HepG2 (cell line): ENCODE results near the gene B3GNT5. TPM values are rescaled to one million over a fixed set of nuclear protein-coding genes. Genes with fewer than 3 reads are reported as not detected.
A peak's percentile ranks its signal among the peaks of the same experiment; 100 is the strongest.

ENCODE experiments used
- ATAC-seq: fragments of 200-7000 bp; cut with Tn5 transposase; 3 replicates; pipeline ENCODE4 v1.9.1; 2020; ENCODE audit warnings: mild to moderate bottlenecking, moderate library complexity
- BruUV-seq: library from RNA; stranded (reverse); fragments of 400-500 nt; replicated peaks from 2 replicates; lab custom pipeline; 2021; lab: Mats Ljungman, UMichigan
- CTCF ChIA-PET: fragments of 300-600 bp; formaldehyde crosslinking; extraction: SDS; loops from one replicate; lab custom pipeline; 2021; ENCODE audit warnings: low total read pairs, inconsistent platforms, low intra/inter-chr PET ratio; lab: Yijun Ruan, JAX
- POLR2A ChIA-PET: fragments of 350-600 bp; sonication (Branson Sonifier 250); formaldehyde crosslinking; loops from one replicate; lab custom pipeline; 2020; ENCODE audit warnings: antibody characterized with exemption, inconsistent platforms; lab: Yijun Ruan, JAX
- DNase-seq: peaks from one replicate; pipeline ENCODE4 v3.0.0-alpha.2; 2015; ENCODE audit warnings: low spot score
- FAIRE-seq: peaks from 3 replicates; lab custom pipeline; 2011; peaks lifted over from hg19 to GRCh38; lab: Jason Lieb, UNC
- H2AFZ ChIP-seq: one replicate; pipeline ENCODE4 v1.6.1; 2011; ENCODE audit warnings: low read length, inconsistent platforms
- H3K27ac ChIP-seq: fragments of 300-600 bp; 3 replicates; pipeline ENCODE4 v1.8.0; 2011; ENCODE audit warnings: mixed run types, mild to moderate bottlenecking, mixed read lengths, low read length, inconsistent platforms; ENCODE audit not compliant: insufficient read depth; ENCODE audit errors: extremely low read length
- H3K27me3 ChIP-seq, 2 experiments: fragments of 200-600 bp in 1 of 2; 2 replicates in 1 of 2; 3 replicates in 1 of 2; pipeline versions ENCODE4 v1.6.0 to v1.8.0; 2011; ENCODE audit warnings: low read length in 2 of 2, mild to moderate bottlenecking in 2 of 2, moderate library complexity in 2 of 2, inconsistent platforms in 1 of 2; ENCODE audit not compliant: insufficient read depth in 2 of 2, control insufficient read depth in 1 of 2
- H3K36me3 ChIP-seq, 2 experiments: fragments of 200-600 bp in 1 of 2; replicated peaks in 1 of 2; 2 replicates in 1 of 2; 3 replicates in 1 of 2; pipeline versions ENCODE4 v1.5.1 to v1.8.0; 2011; ENCODE audit warnings: low read length in 2 of 2, inconsistent platforms in 1 of 2; ENCODE audit not compliant: insufficient read depth in 2 of 2, control insufficient read depth in 1 of 2
- H3K4me1 ChIP-seq: 2 replicates; pipeline ENCODE4 v1.5.1; 2012; ENCODE audit warnings: low read length, inconsistent platforms; ENCODE audit not compliant: insufficient read depth
- H3K4me2 ChIP-seq: 2 replicates; pipeline ENCODE4 v1.6.0; 2011; ENCODE audit warnings: low read depth, low read length, inconsistent platforms
- H3K4me3 ChIP-seq, 3 experiments: fragments of 200-600 bp in 1 of 3; sonication (generic), shearing (Covaris generic) in 1 of 3; replicated peaks in 1 of 3; 2 replicates each; pipeline ENCODE4 v1.5.1; 2011 to 2016; ENCODE audit warnings: low read length in 3 of 3, inconsistent platforms in 2 of 3, low read depth in 2 of 3, mild to moderate bottlenecking in 2 of 3, control low read depth in 1 of 3, mixed read lengths in 1 of 3; ENCODE audit not compliant: insufficient read depth in 1 of 3
- H3K79me2 ChIP-seq: one replicate; pipeline ENCODE4 v1.6.1; 2011; ENCODE audit warnings: low read length, inconsistent platforms; ENCODE audit not compliant: insufficient read depth
- H3K9ac ChIP-seq: 2 replicates; pipeline ENCODE4 v1.6.0; 2011; ENCODE audit warnings: mild to moderate bottlenecking, low read depth, low read length, inconsistent platforms; ENCODE audit not compliant: insufficient read depth
- H3K9me3 ChIP-seq: 2 replicates; pipeline ENCODE4 v1.5.1; 2012; ENCODE audit warnings: mild to moderate bottlenecking, low read length
- H4K20me1 ChIP-seq: 2 replicates; pipeline ENCODE4 v1.6.0; 2011; ENCODE audit warnings: inconsistent platforms, mild to moderate bottlenecking, low read length, moderate library complexity; ENCODE audit not compliant: insufficient read depth
- EZH2 ChIP-seq: conservative IDR thresholded peaks from 2 replicates; pipeline ENCODE4 v1.6.1; 2012; ENCODE audit warnings: mild to moderate bottlenecking, low read depth, low read length, moderate library complexity
- HMG20A ChIP-seq: IDR thresholded peaks from 2 replicates; pipeline ENCODE4 v1.6.1; 2016; ENCODE audit warnings: borderline replicate concordance
- HNRNPLL ChIP-seq: fragments of 200-400 bp; formaldehyde crosslinking; IDR thresholded peaks from 2 replicates; pipeline ENCODE4 v1.6.1; 2017; ENCODE audit warnings: mild to moderate bottlenecking, low read depth, low read length; ENCODE audit not compliant: poor library complexity, severe bottlenecking
- PBX2 ChIP-seq: IDR thresholded peaks from 2 replicates; pipeline ENCODE4 v1.6.1; 2016; ENCODE audit warnings: control low read depth
- PCBP1 ChIP-seq: fragments of 200-400 bp; formaldehyde crosslinking; IDR thresholded peaks from 2 replicates; pipeline ENCODE4 v1.6.1; 2017; ENCODE audit warnings: mild to moderate bottlenecking, low read depth, low read length, borderline replicate concordance
- STAG1 ChIP-seq: sonication (generic); formaldehyde crosslinking; IDR thresholded peaks from 2 replicates; pipeline ENCODE4 v1.4.0; 2020; ENCODE audit warnings: missing genetic modification reagents
- THYN1 ChIP-seq: sonication (generic); formaldehyde crosslinking; IDR thresholded peaks from 2 replicates; pipeline ENCODE4 v1.8.1; 2023; ENCODE audit warnings: low read depth, mild to moderate bottlenecking, moderate library complexity, missing genetic modification reagents, borderline replicate concordance
- ZNF17 ChIP-seq: sonication (generic); formaldehyde crosslinking; IDR thresholded peaks from 2 replicates; pipeline ENCODE4 v1.5.0; 2020; ENCODE audit warnings: mild to moderate bottlenecking, missing genetic modification reagents
- ZNF264 ChIP-seq: sonication (generic); formaldehyde crosslinking; IDR thresholded peaks from 2 replicates; pipeline ENCODE4 v1.4.0; 2020; ENCODE audit warnings: missing genetic modification reagents
- WGBS: methylation state at CpG from one replicate; pipeline ENCODE4 v1.1.6; 2017; ENCODE audit warnings: low lambda C conversion rate; 5-methylcytosine and 5-hydroxymethylcytosine counted together
- in situ Hi-C: cut with HindIII; loops from 2 replicates; pipeline ENCODE4 v1.10.0; 2017; ENCODE audit warnings: low pct_unique_long_range_greater_than_20kb; ENCODE audit not compliant: extremely low pct_ligation_motif_present
- intact Hi-C: fragments of 100-400 bp; cut with micrococcal nuclease; formaldehyde crosslinking; loops from one replicate; pipeline ENCODE4 v1.10.0; 2022; ENCODE audit not compliant: unreplicated experiment
- polyA plus RNA-seq, 8 experiments: library from polyadenylated mRNA; depleted of rRNA in 3 of 8; stranded (reverse) in 7 of 8; unstranded in 1 of 8; fragments of >200 nt; fragmentation: Illumina TruSeq in 4 of 8; extraction: Trizol in 4 of 8; gene quantifications; 2 replicates each; pipeline versions ENCODE4 v1.2.1 to v1.2.3, GENCODE V29; 2011 to 2016; ENCODE audit warnings: low read depth in 4 of 8, missing spikeins in 1 of 8, mixed read lengths in 1 of 8; ENCODE audit not compliant: insufficient read depth in 1 of 8
- total RNA-seq, 5 experiments: library from RNA; depleted of rRNA; stranded (reverse); fragments of >200 nt; fragmentation: Illumina TruSeq; extraction: Trizol; gene quantifications; 2 replicates each; pipeline ENCODE4 v1.2.3, GENCODE V29; 2016; ENCODE audit warnings: low read depth in 1 of 5
- TF ChIP-seq, protein P1 (sequence below): sonication (generic); formaldehyde crosslinking; IDR thresholded peaks from 2 replicates; pipeline ENCODE4 v1.5.1; 2020; ENCODE audit warnings: mild to moderate bottlenecking, missing genetic modification reagents, borderline replicate concordance

B3GNT5 gene
- total and polyA plus RNA-seq, 2 of the 13 experiments (the other 11 are each of a cell fraction or from before 2014, with no cell fraction given) = not detected

DNA sequence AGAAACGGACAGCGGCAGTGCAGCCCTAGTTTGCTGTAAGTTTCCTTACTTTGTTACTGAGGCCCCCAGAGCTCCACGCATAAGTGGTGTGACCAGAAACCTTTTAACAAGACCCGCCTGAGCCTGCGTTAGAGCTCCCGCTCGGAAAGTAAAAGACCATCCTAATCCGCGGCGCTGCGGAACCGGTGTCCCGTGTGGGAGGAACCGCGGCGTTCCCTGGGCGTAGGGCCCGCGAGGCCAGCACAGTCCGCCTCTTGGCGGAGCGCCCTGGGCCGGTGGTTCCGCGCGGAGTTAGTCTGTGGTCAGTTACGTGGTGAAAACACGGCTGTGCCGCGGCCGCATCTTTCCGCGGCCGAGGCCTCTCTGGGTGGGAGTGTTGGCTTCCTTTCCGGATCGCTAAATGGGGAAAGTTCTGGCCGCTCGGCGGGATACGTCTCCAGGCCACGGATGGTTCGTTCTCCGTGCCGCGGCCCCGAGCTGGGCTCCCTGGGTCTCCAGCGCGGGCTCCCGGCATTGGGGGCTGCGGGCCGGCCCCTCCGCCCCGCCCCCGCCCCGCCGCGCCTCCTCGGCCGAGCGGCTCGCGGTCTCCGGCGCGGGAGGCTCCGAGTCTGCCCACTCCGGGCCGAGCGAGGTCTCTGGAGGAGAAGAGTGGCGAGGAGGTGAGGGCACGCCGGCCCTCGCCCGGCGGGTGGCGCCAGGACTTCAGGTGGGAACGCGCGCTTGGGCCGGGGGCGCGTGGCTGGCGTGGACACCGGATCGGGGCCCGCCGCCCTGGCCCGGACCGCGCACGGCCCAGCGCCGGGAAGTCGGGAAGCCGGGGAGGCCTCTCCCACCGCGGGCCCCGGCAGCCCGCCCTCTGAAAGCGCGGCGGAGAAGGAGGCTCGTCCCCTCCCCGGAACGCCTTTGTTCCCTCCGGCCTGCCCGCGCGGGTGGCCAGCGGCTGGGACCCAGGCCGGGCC lies 754 bp downstream of the B3GNT5 start (continued):
- peak; percentile 99 for TF ChIP-seq EZH2
- no peak for TF ChIP-seq PBX2
- TF ChIP-seq ZNF17 = no peak
- peak; percentile 47 for TF ChIP-seq HNRNPLL

DNA sequence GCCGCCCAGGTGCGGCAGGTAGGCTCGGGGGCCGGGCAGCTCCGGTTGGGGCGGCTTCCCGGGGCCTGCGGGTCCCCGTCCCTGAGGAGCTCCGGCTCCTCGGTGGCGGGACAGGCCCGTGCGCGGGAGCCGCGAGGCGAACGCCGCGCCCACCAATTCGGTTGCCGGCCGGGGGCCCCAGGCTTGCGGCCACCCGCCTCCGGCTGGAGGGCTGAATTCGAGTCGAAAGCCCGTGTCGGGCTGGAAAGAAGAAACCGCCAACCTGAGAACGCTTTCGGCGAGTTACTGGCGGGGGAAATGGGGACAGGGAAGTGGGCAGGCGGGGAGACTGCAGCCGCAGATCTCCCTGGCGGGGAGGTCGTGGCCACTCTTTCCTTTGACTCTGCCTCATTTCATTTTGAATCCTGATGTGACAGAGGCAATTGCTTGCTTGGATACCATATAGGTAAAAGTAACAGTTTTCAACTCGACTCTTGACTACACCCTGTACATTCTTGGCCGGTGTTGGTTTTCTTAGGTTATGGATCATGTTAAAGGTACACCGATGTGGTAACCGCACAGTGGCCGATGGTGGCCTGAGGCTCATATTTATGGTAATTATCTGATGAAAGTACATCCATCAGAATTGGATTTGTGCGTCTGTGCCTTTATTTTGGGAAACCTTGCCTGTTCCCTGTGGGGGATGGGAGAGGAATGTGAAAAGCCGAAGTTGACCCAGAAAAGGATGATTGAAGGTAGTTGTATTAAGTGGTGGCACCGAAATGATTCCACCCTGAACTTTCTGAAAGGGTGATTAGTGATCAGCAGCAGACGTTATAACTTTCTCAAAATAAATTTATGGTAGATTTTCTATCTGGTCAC lies 1.7 kb downstream of the B3GNT5 start:
- Histone ChIP-seq H4K20me1 (no peaks in the 10 kb centered on the region), H3K4me2 (peak overlapping the region; percentile 80; the same call in 1 of the 2 replicates), H3K4me1 (peaks cover 12% of the 10 kb centered on the region), H2AFZ (no peak overlapping the region), H3K4me3 (peak overlapping the region in 1 of 3 experiments; percentile 65; a peak in 1 of 6 replicates), H3K27me3 (peaks cover 6 to 61% of the 10 kb centered on the region in 2 experiments; a peak in 3 of 5 replicates), H3K27ac (no peak overlapping the region), H3K79me2 (no peaks in the 10 kb centered on the region), H3K9me3 (no peaks in the 10 kb centered on the region), H3K9ac (no peak overlapping the region), H3K36me3 (no peaks in the 10 kb centered on the region)
- intact Hi-C loops (loop anchor here (5.0 kb wide), 1 partner anchor 128 kb away; no protein-coding TSS in a partner anchor), in situ Hi-C loops (no loop called here)
- 70% methylated on average over 42 of the region's 49 CpGs for WGBS
- TF ChIP-seq, protein P1, sequence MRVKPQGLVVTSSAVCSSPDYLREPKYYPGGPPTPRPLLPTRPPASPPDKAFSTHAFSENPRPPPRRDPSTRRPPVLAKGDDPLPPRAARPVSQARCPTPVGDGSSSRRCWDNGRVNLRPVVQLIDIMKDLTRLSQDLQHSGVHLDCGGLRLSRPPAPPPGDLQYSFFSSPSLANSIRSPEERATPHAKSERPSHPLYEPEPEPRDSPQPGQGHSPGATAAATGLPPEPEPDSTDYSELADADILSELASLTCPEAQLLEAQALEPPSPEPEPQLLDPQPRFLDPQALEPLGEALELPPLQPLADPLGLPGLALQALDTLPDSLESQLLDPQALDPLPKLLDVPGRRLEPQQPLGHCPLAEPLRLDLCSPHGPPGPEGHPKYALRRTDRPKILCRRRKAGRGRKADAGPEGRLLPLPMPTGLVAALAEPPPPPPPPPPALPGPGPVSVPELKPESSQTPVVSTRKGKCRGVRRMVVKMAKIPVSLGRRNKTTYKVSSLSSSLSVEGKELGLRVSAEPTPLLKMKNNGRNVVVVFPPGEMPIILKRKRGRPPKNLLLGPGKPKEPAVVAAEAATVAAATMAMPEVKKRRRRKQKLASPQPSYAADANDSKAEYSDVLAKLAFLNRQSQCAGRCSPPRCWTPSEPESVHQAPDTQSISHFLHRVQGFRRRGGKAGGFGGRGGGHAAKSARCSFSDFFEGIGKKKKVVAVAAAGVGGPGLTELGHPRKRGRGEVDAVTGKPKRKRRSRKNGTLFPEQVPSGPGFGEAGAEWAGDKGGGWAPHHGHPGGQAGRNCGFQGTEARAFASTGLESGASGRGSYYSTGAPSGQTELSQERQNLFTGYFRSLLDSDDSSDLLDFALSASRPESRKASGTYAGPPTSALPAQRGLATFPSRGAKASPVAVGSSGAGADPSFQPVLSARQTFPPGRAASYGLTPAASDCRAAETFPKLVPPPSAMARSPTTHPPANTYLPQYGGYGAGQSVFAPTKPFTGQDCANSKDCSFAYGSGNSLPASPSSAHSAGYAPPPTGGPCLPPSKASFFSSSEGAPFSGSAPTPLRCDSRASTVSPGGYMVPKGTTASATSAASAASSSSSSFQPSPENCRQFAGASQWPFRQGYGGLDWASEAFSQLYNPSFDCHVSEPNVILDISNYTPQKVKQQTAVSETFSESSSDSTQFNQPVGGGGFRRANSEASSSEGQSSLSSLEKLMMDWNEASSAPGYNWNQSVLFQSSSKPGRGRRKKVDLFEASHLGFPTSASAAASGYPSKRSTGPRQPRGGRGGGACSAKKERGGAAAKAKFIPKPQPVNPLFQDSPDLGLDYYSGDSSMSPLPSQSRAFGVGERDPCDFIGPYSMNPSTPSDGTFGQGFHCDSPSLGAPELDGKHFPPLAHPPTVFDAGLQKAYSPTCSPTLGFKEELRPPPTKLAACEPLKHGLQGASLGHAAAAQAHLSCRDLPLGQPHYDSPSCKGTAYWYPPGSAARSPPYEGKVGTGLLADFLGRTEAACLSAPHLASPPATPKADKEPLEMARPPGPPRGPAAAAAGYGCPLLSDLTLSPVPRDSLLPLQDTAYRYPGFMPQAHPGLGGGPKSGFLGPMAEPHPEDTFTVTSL = no peak
- TF ChIP-seq ZNF264 (CRISPR knock-in tag) = no peak
- no peak for TF ChIP-seq THYN1 (CRISPR knock-in tag)
- no peak for TF ChIP-seq PCBP1
- TF ChIP-seq STAG1 (CRISPR knock-in tag) = no peak
- TF ChIP-seq HMG20A (CRISPR knock-in tag) = no peak
- FAIRE-seq (no peak), DNase-seq (no peak), ATAC-seq (no peak)
- ChIA-PET CTCF (no interaction called here), POLR2A (no interaction called here)
- no TSS peak for BruUV-seq
